Activated CD8-positive, alpha-beta memory T cell treated with anti-CD3 and anti-CD28 coated beads for 4 hours (primary cell): Measurements from ENCODE around the gene PDSS2.

Source experiments
- DNase-seq, 2 donors: peaks; one replicate each; pipeline ENCODE4 v3.0.0-alpha.2; 2020; ENCODE audit warnings: low read depth in 2 of 2

The PDSS2 gene

GRCh38 chr6:107361753-107362604 is 97.4 kb downstream of the PDSS2 start:
- DNase-seq, result no peak

GRCh38 chr6:107360476-107360875 is 98.9 kb downstream of the PDSS2 start:
- no peak for DNase-seq

- DNase-seq, result no peak
Observed at GRCh38 chr6:107357842-107358241, 101.5 kb downstream of the PDSS2 start.

GRCh38 chr6:107357031-107357430 is 102.3 kb downstream of the PDSS2 start:
- no peak for DNase-seq

- DNase-seq, result no peak
Observed at GRCh38 chr6:107355659-107356058, 103.7 kb downstream of the PDSS2 start.

GRCh38 chr6:107354451-107354850 is 104.9 kb downstream of the PDSS2 start:
- DNase-seq, result no peak

GRCh38 chr6:107353773-107354382 is 105.5 kb downstream of the PDSS2 start:
- no peak for DNase-seq

GRCh38 chr6:107348224-107348623 is 111.1 kb downstream of the PDSS2 start:
- DNase-seq, result no peak

GRCh38 chr6:107345393-107345792 is 114.0 kb downstream of the PDSS2 start:
- DNase-seq, result no peak

GRCh38 chr6:107344981-107345380 is 114.4 kb downstream of the PDSS2 start:
- no peak for DNase-seq

GRCh38 chr6:107344383-107344782 is 115.0 kb downstream of the PDSS2 start:
- no peak for DNase-seq

- no peak for DNase-seq
Observed at GRCh38 chr6:107342144-107342543, 117.2 kb downstream of the PDSS2 start.

- DNase-seq, result no peak
Observed at GRCh38 chr6:107340881-107341280, 118.5 kb downstream of the PDSS2 start.

- DNase-seq, result no peak
Observed at GRCh38 chr6:107337191-107337741, 122.1 kb downstream of the PDSS2 start.

GRCh38 chr6:107334026-107334425 is 125.3 kb downstream of the PDSS2 start:
- DNase-seq, result no peak

GRCh38 chr6:107333491-107333890 is 125.9 kb downstream of the PDSS2 start:
- no peak for DNase-seq

GRCh38 chr6:107331409-107332386 is 127.7 kb downstream of the PDSS2 start:
- DNase-seq, result no peak

- DNase-seq, result no peak
Observed at GRCh38 chr6:107330168-107330567, 129.2 kb downstream of the PDSS2 start.

- no peak for DNase-seq
Observed at GRCh38 chr6:107329063-107329860, 130.1 kb downstream of the PDSS2 start.

- DNase-seq, result no peak
Observed at GRCh38 chr6:107328081-107328480, 131.3 kb downstream of the PDSS2 start.
